T-helper 1 cell treated with Interleukin-12 subunit alpha and Interleukin-12 subunit beta and Interleukin-4 antibody, amounts not matched to agents 30 μg/mL and 1 μg/mL, for 36 hours (primary cell): ENCODE measurements around the gene BDNF.
"Not testable (repeated sequence)": the region's sequence is repeated elsewhere in the genome, so short reads cannot be mapped to it uniquely, and the experiment has no call there.

Experiments used
- H3K27ac Mint-ChIP-seq: one replicate; pipeline ENCODE4 v1.8.0; 2021; ENCODE audit warnings: mild to moderate bottlenecking, mixed read lengths
- H3K27me3 Mint-ChIP-seq: one replicate; pipeline ENCODE4 v1.8.0; 2021; ENCODE audit warnings: low read depth, mixed read lengths
- H3K36me3 Mint-ChIP-seq: one replicate; pipeline ENCODE4 v1.8.0; 2021; ENCODE audit warnings: low read depth, mixed read lengths
- H3K4me1 Mint-ChIP-seq: one replicate; pipeline ENCODE4 v1.8.0; 2021; ENCODE audit warnings: low read depth, mixed read lengths
- H3K4me3 Mint-ChIP-seq: one replicate; pipeline ENCODE4 v1.8.0; 2021; ENCODE audit warnings: mild to moderate bottlenecking, moderate library complexity, mixed read lengths
- H3K9me3 Mint-ChIP-seq: one replicate; pipeline ENCODE4 v1.8.0; 2021; ENCODE audit warnings: mixed read lengths

The BDNF gene

GRCh38 chr11:27697679-27698275 is 2.5 kb downstream of the BDNF start:
- no peaks in the 10 kb centered on the region for H3K9me3 Mint-ChIP-seq
- H3K27ac Mint-ChIP-seq, result no peak overlapping the region
- no peaks in the 10 kb centered on the region for H3K36me3 Mint-ChIP-seq
- H3K4me1 Mint-ChIP-seq, result peaks cover 16% of the 10 kb centered on the region
- H3K27me3 Mint-ChIP-seq, result peaks cover 63% of the 10 kb centered on the region
- no peak overlapping the region for H3K4me3 Mint-ChIP-seq

GRCh38 chr11:27696961-27697360 is 3.3 kb downstream of the BDNF start:
- Mint-ChIP-seq H3K4me1 (peaks cover 16% of the 10 kb centered on the region), H3K27me3 (peaks cover 56% of the 10 kb centered on the region), H3K4me3 (no peak overlapping the region), H3K27ac (no peak overlapping the region), H3K9me3 (no peaks in the 10 kb centered on the region), H3K36me3 (no peaks in the 10 kb centered on the region)

- no peak overlapping the region for H3K27ac Mint-ChIP-seq
- H3K9me3 Mint-ChIP-seq, result no peaks in the 10 kb centered on the region
- no peak overlapping the region for H3K4me3 Mint-ChIP-seq
- peaks cover 10% of the 10 kb centered on the region for H3K4me1 Mint-ChIP-seq
- peaks cover 47% of the 10 kb centered on the region for H3K27me3 Mint-ChIP-seq
- no peaks in the 10 kb centered on the region for H3K36me3 Mint-ChIP-seq
Measured at GRCh38 chr11:27696115-27696514, 4.1 kb downstream of the BDNF start.

- no peaks in the 10 kb centered on the region for H3K9me3 Mint-ChIP-seq
- peaks cover 42% of the 10 kb centered on the region for H3K27me3 Mint-ChIP-seq
- H3K4me1 Mint-ChIP-seq, result peaks cover 6% of the 10 kb centered on the region
- no peaks in the 10 kb centered on the region for H3K36me3 Mint-ChIP-seq
- H3K27ac Mint-ChIP-seq, result no peak overlapping the region
- no peak overlapping the region for H3K4me3 Mint-ChIP-seq
Measured at GRCh38 chr11:27694992-27695391, 5.3 kb downstream of the BDNF start.

GRCh38 chr11:27693398-27693797 is 6.9 kb downstream of the BDNF start:
- no peak overlapping the region for H3K4me3 Mint-ChIP-seq
- H3K27ac Mint-ChIP-seq, result no peak overlapping the region
- H3K27me3 Mint-ChIP-seq, result peaks cover 26% of the 10 kb centered on the region
- H3K4me1 Mint-ChIP-seq, result no peaks in the 10 kb centered on the region
- H3K36me3 Mint-ChIP-seq, result no peaks in the 10 kb centered on the region
- H3K9me3 Mint-ChIP-seq, result no peaks in the 10 kb centered on the region

GRCh38 chr11:27692781-27693180 is 7.5 kb downstream of the BDNF start:
- Mint-ChIP-seq H3K36me3 (no peaks in the 10 kb centered on the region), H3K4me3 (no peak overlapping the region), H3K9me3 (no peaks in the 10 kb centered on the region), H3K4me1 (no peaks in the 10 kb centered on the region), H3K27me3 (peaks cover 22% of the 10 kb centered on the region), H3K27ac (no peak overlapping the region)

- Mint-ChIP-seq H3K36me3 (no peaks in the 10 kb centered on the region), H3K9me3 (no peaks in the 10 kb centered on the region), H3K27ac (no peak overlapping the region), H3K4me1 (no peaks in the 10 kb centered on the region), H3K27me3 (no peaks in the 10 kb centered on the region), H3K4me3 (no peak overlapping the region)
Measured at GRCh38 chr11:27688076-27688475, 12.2 kb downstream of the BDNF start.

- Mint-ChIP-seq H3K4me1 (no peaks in the 10 kb centered on the region), H3K36me3 (no peaks in the 10 kb centered on the region), H3K27ac (no peak overlapping the region), H3K27me3 (no peaks in the 10 kb centered on the region), H3K9me3 (no peaks in the 10 kb centered on the region), H3K4me3 (no peak overlapping the region)
Measured at GRCh38 chr11:27681664-27682063, 18.6 kb downstream of the BDNF start.

- Mint-ChIP-seq H3K27me3 (no peaks in the 10 kb centered on the region), H3K4me1 (no peaks in the 10 kb centered on the region), H3K4me3 (no peak overlapping the region), H3K27ac (no peak overlapping the region), H3K36me3 (no peaks in the 10 kb centered on the region), H3K9me3 (no peaks in the 10 kb centered on the region)
Measured at GRCh38 chr11:27679136-27680015, 20.9 kb downstream of the BDNF start.

GRCh38 chr11:27678242-27678641 is 22.0 kb downstream of the BDNF start:
- H3K4me1 Mint-ChIP-seq, result no peaks in the 10 kb centered on the region
- no peaks in the 10 kb centered on the region for H3K9me3 Mint-ChIP-seq
- no peaks in the 10 kb centered on the region for H3K27me3 Mint-ChIP-seq
- H3K36me3 Mint-ChIP-seq, result no peaks in the 10 kb centered on the region
- H3K27ac Mint-ChIP-seq, result no peak overlapping the region
- no peak overlapping the region for H3K4me3 Mint-ChIP-seq

- H3K4me3 Mint-ChIP-seq, result no peak overlapping the region
- H3K9me3 Mint-ChIP-seq, result no peaks in the 10 kb centered on the region
- H3K27me3 Mint-ChIP-seq, result no peaks in the 10 kb centered on the region
- no peak overlapping the region for H3K27ac Mint-ChIP-seq
- no peaks in the 10 kb centered on the region for H3K36me3 Mint-ChIP-seq
- H3K4me1 Mint-ChIP-seq, result no peaks in the 10 kb centered on the region
Measured at GRCh38 chr11:27677108-27677507, 23.1 kb downstream of the BDNF start.

- Mint-ChIP-seq H3K27ac (no peak overlapping the region), H3K4me3 (no peak overlapping the region), H3K36me3 (no peaks in the 10 kb centered on the region), H3K4me1 (no peaks in the 10 kb centered on the region), H3K27me3 (no peaks in the 10 kb centered on the region), H3K9me3 (no peaks in the 10 kb centered on the region)
Measured at GRCh38 chr11:27673979-27674663, 26.1 kb downstream of the BDNF start.

GRCh38 chr11:27672836-27673464 is 27.3 kb downstream of the BDNF start:
- Mint-ChIP-seq H3K36me3 (no peaks in the 10 kb centered on the region), H3K9me3 (no peaks in the 10 kb centered on the region), H3K4me1 (no peaks in the 10 kb centered on the region), H3K27ac (no peak overlapping the region), H3K27me3 (no peaks in the 10 kb centered on the region), H3K4me3 (no peak overlapping the region)

- not testable (repeated sequence) for H3K27ac Mint-ChIP-seq, H3K9me3 Mint-ChIP-seq
Measured at GRCh38 chr11:27665508-27666101, 34.6 kb downstream of the BDNF start.

More at GRCh38 chr11:27665508-27666101, 34.6 kb downstream of the BDNF start:
- not testable (repeated sequence) for H3K4me3 Mint-ChIP-seq, H3K36me3 Mint-ChIP-seq, H3K4me1 Mint-ChIP-seq, H3K27me3 Mint-ChIP-seq
